SW480 (cell line): ENCODE measurements around the gene BLOC1S3.
A peak's percentile ranks its signal among the peaks of the same experiment; 100 is the strongest.

Experiments used
- DNase-seq: peaks from one replicate; pipeline ENCODE4 v3.0.0-alpha.2; 2016; ENCODE audit warnings: low spot score

The BLOC1S3 gene

GRCh38 chr19:45146251-45146650 lies 32.3 kb upstream of the BLOC1S3 start:
- DNase-seq, result no peak

- no peak for DNase-seq
Observed at GRCh38 chr19:45146741-45147205, 31.8 kb upstream of the BLOC1S3 start.

- DNase-seq, result no peak
Observed at GRCh38 chr19:45147835-45148676, 30.5 kb upstream of the BLOC1S3 start.

- DNase-seq, result no peak
Observed at GRCh38 chr19:45149129-45149528, 29.5 kb upstream of the BLOC1S3 start.

- no peak for DNase-seq
Observed at GRCh38 chr19:45150180-45150579, 28.4 kb upstream of the BLOC1S3 start.

- no peak for DNase-seq
Observed at GRCh38 chr19:45150751-45151281, 27.8 kb upstream of the BLOC1S3 start.

- DNase-seq, result no peak
Observed at GRCh38 chr19:45151320-45151719, 27.3 kb upstream of the BLOC1S3 start.

- DNase-seq, result no peak
Observed at GRCh38 chr19:45151821-45152503, 26.6 kb upstream of the BLOC1S3 start.

GRCh38 chr19:45152504-45153338 lies 25.9 kb upstream of the BLOC1S3 start:
- no peak for DNase-seq

GRCh38 chr19:45153339-45154063 lies 25.1 kb upstream of the BLOC1S3 start:
- DNase-seq, result no peak

GRCh38 chr19:45154064-45154827 lies 24.3 kb upstream of the BLOC1S3 start:
- peak; percentile 94 for DNase-seq

- no peak for DNase-seq
Observed at GRCh38 chr19:45156011-45156630, 22.5 kb upstream of the BLOC1S3 start.

GRCh38 chr19:45156751-45157150 lies 21.8 kb upstream of the BLOC1S3 start:
- DNase-seq, result peak; percentile 49

- DNase-seq, result no peak
Observed at GRCh38 chr19:45158503-45159209, 19.9 kb upstream of the BLOC1S3 start.

- no peak for DNase-seq
Observed at GRCh38 chr19:45159210-45159970, 19.2 kb upstream of the BLOC1S3 start.

- DNase-seq, result no peak
Observed at GRCh38 chr19:45159971-45160324, 18.6 kb upstream of the BLOC1S3 start.

GRCh38 chr19:45160870-45161737 lies 17.5 kb upstream of the BLOC1S3 start, which contains the start of gene NKPD1:
NKPD1 (minus strand) TSS chr19:45160982; CDS start chr19:45160150, 832 bp downstream.
- DNase-seq, result no peak
